Endothelial cell of umbilical vein (primary cell): ENCODE results near the gene ENO4. TPM values are rescaled to one million over a fixed set of nuclear protein-coding genes. Genes with fewer than 3 reads are reported as not detected.

ENCODE experiments used
- BruUV-seq: library from RNA; stranded (reverse); fragments of 400-500 nt; replicated peaks from 2 replicates; lab custom pipeline; 2021; lab: Mats Ljungman, UMichigan
- CTCF ChIA-PET: fragments of 300-600, 350-600 bp; sonication (Branson Sonifier 250); formaldehyde crosslinking; loops from one replicate; lab custom pipeline; 2021; ENCODE audit warnings: antibody characterized with exemption, inconsistent platforms; lab: Charles Lee
- POLR2A ChIA-PET: fragments of 300-600, 350-600 bp; sonication (Branson Sonifier 250); formaldehyde crosslinking; loops from one replicate; lab custom pipeline; 2021; ENCODE audit warnings: antibody characterized with exemption, inconsistent platforms; lab: Charles Lee
- DNase-seq: peaks from one replicate; pipeline ENCODE4 v3.0.0-alpha.2; 2011; ENCODE audit warnings: low read depth, low spot score
- FAIRE-seq: peaks from 2 replicates; lab custom pipeline; 2011; peaks lifted over from hg19 to GRCh38; lab: Jason Lieb, UNC
- H2AFZ ChIP-seq: 2 replicates; pipeline ENCODE4 v1.6.0; 2012; ENCODE audit warnings: low read depth, low read length, control low read depth, inconsistent platforms
- H3K27ac ChIP-seq: 2 replicates; pipeline ENCODE4 v1.5.1; 2011; ENCODE audit warnings: low read depth, mild to moderate bottlenecking, control low read depth, low read length, moderate library complexity; ENCODE audit not compliant: insufficient read depth
- H3K27me3 ChIP-seq, 2 experiments: 2 replicates each; pipeline versions ENCODE4 v1.6.0 to v1.6.1; 2011; ENCODE audit warnings: low read length in 2 of 2, mixed read lengths in 1 of 2; ENCODE audit not compliant: control insufficient read depth in 2 of 2, insufficient read depth in 2 of 2
- H3K36me3 ChIP-seq, 2 experiments: 2 replicates in 1 of 2; 3 replicates in 1 of 2; pipeline ENCODE4 v1.5.1; 2011; ENCODE audit warnings: low read length in 2 of 2, mild to moderate bottlenecking in 1 of 2, moderate library complexity in 1 of 2; ENCODE audit not compliant: control insufficient read depth in 2 of 2, insufficient read depth in 2 of 2; ENCODE audit errors: extremely low read depth in 1 of 2
- H3K4me1 ChIP-seq: 3 replicates; pipeline ENCODE4 v1.5.1; 2011; ENCODE audit warnings: mild to moderate bottlenecking, low read length; ENCODE audit not compliant: control insufficient read depth, insufficient read depth; ENCODE audit errors: extremely low read depth
- H3K4me2 ChIP-seq: 2 replicates; pipeline ENCODE4 v1.6.1; 2011; ENCODE audit warnings: low read length, control low read depth, mixed read lengths; ENCODE audit not compliant: insufficient read depth
- H3K4me3 ChIP-seq, 3 experiments: fragments of 200-600 bp in 1 of 3; sonication (generic), shearing (Covaris generic) in 1 of 3; replicated peaks in 1 of 3; 2 replicates each; pipeline ENCODE4 v1.5.1; 2011 to 2016; ENCODE audit warnings: control low read depth in 3 of 3, low read length in 3 of 3, mild to moderate bottlenecking in 2 of 3, inconsistent platforms in 1 of 3, low read depth in 1 of 3, moderate library complexity in 1 of 3; ENCODE audit not compliant: insufficient read depth in 1 of 3
- H3K79me2 ChIP-seq: 2 replicates; pipeline ENCODE4 v1.6.0; 2012; ENCODE audit warnings: low read length, inconsistent platforms; ENCODE audit not compliant: control insufficient read depth, insufficient read depth
- H3K9ac ChIP-seq: replicated peaks from 2 replicates; pipeline ENCODE3; 2011; ENCODE audit warnings: low read length, control low read depth; ENCODE audit not compliant: insufficient read depth; ENCODE audit errors: extremely low read depth
- H3K9me1 ChIP-seq: replicated peaks from 3 replicates; pipeline ENCODE4 v1.6.0; 2011; ENCODE audit warnings: mild to moderate bottlenecking, low read length; ENCODE audit not compliant: control insufficient read depth, insufficient read depth; ENCODE audit errors: extremely low read depth
- H3K9me3 ChIP-seq: replicated peaks from 2 replicates; pipeline ENCODE4 v1.5.1; 2012; ENCODE audit warnings: low read length, inconsistent platforms; ENCODE audit not compliant: control insufficient read depth, insufficient read depth
- H4K20me1 ChIP-seq: replicated peaks from 2 replicates; pipeline ENCODE3; 2011; ENCODE audit warnings: mild to moderate bottlenecking, low read length; ENCODE audit not compliant: control insufficient read depth, insufficient read depth; ENCODE audit errors: extremely low read depth
- CTCF ChIP-seq, 2 donors: IDR thresholded peaks; 1 replicate in 1 of 2; 2 replicates in 1 of 2; pipeline ENCODE4 v1.5.1; 2011; ENCODE audit warnings: low read length in 2 of 2, mild to moderate bottlenecking in 2 of 2, moderate library complexity in 2 of 2, control low read depth in 1 of 2, inconsistent platforms in 1 of 2, low read depth in 1 of 2; ENCODE audit not compliant: insufficient read depth in 1 of 2; ENCODE audit errors: extremely low read depth in 1 of 2
- EZH2 ChIP-seq: IDR thresholded peaks from 2 replicates; pipeline ENCODE4 v1.6.1; 2012; ENCODE audit warnings: borderline replicate concordance, low read depth, mild to moderate bottlenecking, moderate library complexity, low read length, inconsistent platforms; ENCODE audit not compliant: severe bottlenecking
- FOS ChIP-seq: IDR thresholded peaks from 2 replicates; pipeline ENCODE4 v1.6.1; 2011; ENCODE audit warnings: mild to moderate bottlenecking, low read length, moderate library complexity, borderline replicate concordance; ENCODE audit not compliant: insufficient read depth
- GATA2 ChIP-seq: IDR thresholded peaks from 2 replicates; pipeline ENCODE4 v1.7.0; 2011; ENCODE audit warnings: low read depth, mild to moderate bottlenecking, moderate library complexity, mixed read lengths, low read length; ENCODE audit not compliant: insufficient read length, insufficient read depth
- JUN ChIP-seq: IDR thresholded peaks from 2 replicates; pipeline ENCODE4 v1.6.1; 2011; ENCODE audit warnings: borderline replicate concordance, low read depth; ENCODE audit not compliant: insufficient read length, insufficient read depth
- MYC ChIP-seq: IDR thresholded peaks from one replicate; pipeline ENCODE4 v1.6.1; 2011; ENCODE audit warnings: mild to moderate bottlenecking, low read depth, low read length
- POLR2A ChIP-seq: IDR thresholded peaks from 2 replicates; pipeline ENCODE4 v1.6.1; 2012; ENCODE audit warnings: low read depth, mild to moderate bottlenecking, control low read depth, low read length
- POLR2AphosphoS5 ChIP-seq: IDR thresholded peaks from 2 replicates; pipeline ENCODE4 v1.6.1; 2012; ENCODE audit warnings: low read depth, mild to moderate bottlenecking, control low read depth, low read length, moderate library complexity; ENCODE audit not compliant: insufficient read depth
- dilution Hi-C: fragments of 300-500 bp; cut with MboI; formaldehyde crosslinking; loops from one replicate; pipeline ENCODE4 v1.15.0; 2019; ENCODE audit warnings: low sequenced_read_pairs; ENCODE audit not compliant: extremely low pct_ligation_motif_present
- intact Hi-C: fragments of 100-400 bp; cut with micrococcal nuclease; formaldehyde crosslinking; loops from one replicate; pipeline ENCODE4 v1.10.0; 2022
- polyA plus RNA-seq, 4 experiments: library from polyadenylated mRNA; depleted of rRNA in 3 of 4; stranded (reverse) in 3 of 4; unstranded in 1 of 4; fragments of >200 nt; gene quantifications; 2 replicates each; pipeline versions ENCODE4 v1.2.1 to v1.2.3, GENCODE V29; 2011 to 2012; ENCODE audit warnings: missing spikeins in 1 of 4
- total RNA-seq: library from RNA; stranded (reverse); gene quantifications from 2 replicates; pipeline ENCODE4 v1.2.3, GENCODE V29; 2021

The ENO4 gene
- total and polyA plus RNA-seq, 2 donors (not counting 3 experiments of a cell fraction or from before 2014, with no cell fraction given): 0.08 TPM; not detected in 1

- no peak overlapping the region for H2AFZ ChIP-seq
- DNase-seq: no peak
- FAIRE-seq: no peak
- no peak overlapping the region for H3K9ac ChIP-seq
- no peak overlapping the region for H3K4me3 ChIP-seq
- no peaks in the 10 kb centered on the region for H3K4me1 ChIP-seq
- dilution Hi-C loops: loop anchor here (25.0 kb wide), 1 partner anchor 362 kb away; no protein-coding TSS in a partner anchor
- no peak overlapping the region for H3K27ac ChIP-seq
- no peaks in the 10 kb centered on the region for H3K79me2 ChIP-seq
- H3K9me3 ChIP-seq: no peaks in the 10 kb centered on the region
- H3K27me3 ChIP-seq: no peaks in the 10 kb centered on the region
- no peaks in the 10 kb centered on the region for H4K20me1 ChIP-seq
- POLR2A ChIA-PET: no interaction called here
- no peak overlapping the region for H3K4me2 ChIP-seq
- TF ChIP-seq EZH2: no peak
- no peak for TF ChIP-seq CTCF (IDR thresholded peaks at IDR 0.05; ENCODE audit: extremely low read depth in 1 of 2, insufficient read depth in 1 of 2, low read depth in 1 of 2, low read length in 2 of 2)
- no peak for TF ChIP-seq POLR2A
- TF ChIP-seq JUN: no peak
- no peak for TF ChIP-seq FOS
- no peak for TF ChIP-seq POLR2AphosphoS5
- no peak for TF ChIP-seq MYC
- TF ChIP-seq GATA2: no peak
- CTCF ChIA-PET: interaction anchor here (2.0 to 7.0 kb wide), 3 partner anchors 367 to 376 kb away, joined by 16 to 344 read pairs (median 31); no protein-coding TSS in a partner anchor
- no peaks in the 10 kb centered on the region for H3K36me3 ChIP-seq
- BruUV-seq: no TSS peak
- intact Hi-C loops: no loop called here
- no peaks in the 10 kb centered on the region for H3K9me1 ChIP-seq
These were observed 48.9 kb upstream of the ENO4 start for GRCh38 chr10:116800286-116800929.
